Mesenchymal stem cell (in vitro differentiated cells and primary cell): Measurements from ENCODE around the gene BTBD3.

Experiments used
- DNase-seq: peaks from one replicate; pipeline ENCODE4 v3.0.0-alpha.2; 2013
- H2AFZ ChIP-seq: one replicate; pipeline ENCODE4 v1.6.1; 2013; ENCODE audit warnings: low read depth, mild to moderate bottlenecking, control low read depth, inconsistent platforms, low read length, moderate library complexity
- H2AK5ac ChIP-seq: 2 replicates; pipeline ENCODE4 v1.6.1; 2013; ENCODE audit warnings: low read length, moderate library complexity, mild to moderate bottlenecking, inconsistent platforms; ENCODE audit not compliant: severe bottlenecking
- H2BK120ac ChIP-seq: one replicate; pipeline ENCODE4 v1.6.1; 2013; ENCODE audit warnings: low read depth, mild to moderate bottlenecking, inconsistent platforms, low read length, moderate library complexity
- H2BK12ac ChIP-seq, 2 experiments: one replicate each; pipeline ENCODE4 v1.6.1; 2013; ENCODE audit warnings: inconsistent platforms in 2 of 2, low read length in 2 of 2, mild to moderate bottlenecking in 2 of 2, moderate library complexity in 2 of 2, control low read depth in 1 of 2
- H2BK15ac ChIP-seq: one replicate; pipeline ENCODE4 v1.6.1; 2013; ENCODE audit warnings: mild to moderate bottlenecking, low read depth, inconsistent platforms; ENCODE audit not compliant: poor library complexity, severe bottlenecking
- H2BK5ac ChIP-seq: 2 replicates; pipeline ENCODE4 v1.6.1; 2013; ENCODE audit warnings: low read depth, mild to moderate bottlenecking, low read length, control low read depth, inconsistent platforms; ENCODE audit not compliant: poor library complexity, severe bottlenecking
- H3K14ac ChIP-seq, 2 experiments: one replicate each; pipeline ENCODE4 v1.6.1; 2013; ENCODE audit warnings: inconsistent platforms in 2 of 2, low read length in 2 of 2, control low read depth in 1 of 2, mild to moderate bottlenecking in 1 of 2, moderate library complexity in 1 of 2
- H3K18ac ChIP-seq, 2 experiments: one replicate each; pipeline ENCODE4 v1.6.1; 2013; ENCODE audit warnings: inconsistent platforms in 2 of 2, low read length in 2 of 2, control low read depth in 1 of 2, low read depth in 1 of 2, mild to moderate bottlenecking in 1 of 2
- H3K23ac ChIP-seq, 2 experiments: one replicate each; pipeline ENCODE4 v1.6.1; 2013; ENCODE audit warnings: inconsistent platforms in 2 of 2, low read length in 2 of 2, mild to moderate bottlenecking in 2 of 2, moderate library complexity in 2 of 2, control low read depth in 1 of 2
- H3K27ac ChIP-seq: 2 replicates; pipeline ENCODE4 v1.5.1; 2013; ENCODE audit warnings: mild to moderate bottlenecking, moderate library complexity, low read length, control low read depth, inconsistent platforms; ENCODE audit not compliant: poor library complexity, severe bottlenecking
- H3K27me3 ChIP-seq, 2 experiments: 2 replicates each; pipeline versions ENCODE4 v1.6.1 to v1.7.0; 2013; ENCODE audit warnings: low read length in 2 of 2, mild to moderate bottlenecking in 2 of 2, moderate library complexity in 2 of 2, control low read depth in 1 of 2, inconsistent platforms in 1 of 2; ENCODE audit not compliant: control insufficient read depth in 1 of 2, insufficient read depth in 1 of 2
- H3K36me3 ChIP-seq, 2 experiments: 2 replicates each; pipeline versions ENCODE4 v1.6.1 to v1.7.0; 2013; ENCODE audit warnings: low read length in 2 of 2, control low read depth in 1 of 2, inconsistent platforms in 1 of 2, low read depth in 1 of 2, mild to moderate bottlenecking in 1 of 2; ENCODE audit not compliant: insufficient read depth in 2 of 2, control insufficient read depth in 1 of 2
- H3K4ac ChIP-seq, 2 experiments: one replicate each; pipeline ENCODE4 v1.6.1; 2013; ENCODE audit warnings: inconsistent platforms in 2 of 2, low read length in 2 of 2, mild to moderate bottlenecking in 2 of 2, moderate library complexity in 2 of 2, control low read depth in 1 of 2, low read depth in 1 of 2
- H3K4me1 ChIP-seq: 2 replicates; pipeline ENCODE4 v1.6.1; 2013; ENCODE audit warnings: low read depth, low read length, control low read depth; ENCODE audit not compliant: control insufficient read depth, insufficient read depth
- H3K4me2 ChIP-seq: 2 replicates; pipeline ENCODE4 v1.6.1; 2013; ENCODE audit warnings: low read length, mild to moderate bottlenecking, inconsistent platforms; ENCODE audit not compliant: poor library complexity, severe bottlenecking
- H3K4me3 ChIP-seq, 2 experiments: 2 replicates each; pipeline versions ENCODE4 v1.5.1 to v1.7.0; 2013; ENCODE audit warnings: low read length in 2 of 2, mild to moderate bottlenecking in 2 of 2, control low read depth in 1 of 2, low read depth in 1 of 2; ENCODE audit not compliant: insufficient read depth in 1 of 2
- H3K79me1 ChIP-seq: replicated peaks from 2 replicates; pipeline ENCODE4 v1.6.1; 2013; ENCODE audit warnings: mild to moderate bottlenecking, control low read depth, low read length, inconsistent platforms; ENCODE audit not compliant: poor library complexity, severe bottlenecking
- H3K9ac ChIP-seq: 2 replicates; pipeline ENCODE4 v1.7.0; 2013; ENCODE audit warnings: mild to moderate bottlenecking, low read length, moderate library complexity
- H3K9me3 ChIP-seq: 2 replicates; pipeline ENCODE4 v1.7.0; 2013; ENCODE audit warnings: mild to moderate bottlenecking, low read length; ENCODE audit not compliant: control insufficient read depth
- H4K8ac ChIP-seq: one replicate; pipeline ENCODE4 v1.6.1; 2013; ENCODE audit warnings: inconsistent platforms, mild to moderate bottlenecking, low read length, moderate library complexity
- H4K91ac ChIP-seq: one replicate; pipeline ENCODE4 v1.6.1; 2013; ENCODE audit warnings: mild to moderate bottlenecking, low read length, inconsistent platforms
- WGBS: methylation state at CpG from one replicate; pipeline ENCODE4 v1.1.7; 2013; ENCODE audit warnings: mixed read lengths; 5-methylcytosine and 5-hydroxymethylcytosine counted together

The BTBD3 gene

GRCh38 chr20:11890331-11891076 lies 27.2 kb upstream of the BTBD3 start:
- Histone ChIP-seq H2BK5ac (no peak overlapping the region), H4K8ac (no peak overlapping the region), H3K4me3 (peak overlapping the region; percentile 91 to 93), H3K9me3 (no peaks in the 10 kb centered on the region), H2AK5ac (no peak overlapping the region), H3K4me2 (peak overlapping the region; percentile 77), H3K27me3 (no peaks in the 10 kb centered on the region), H3K14ac (peak overlapping the region in 1 of 2 experiments; percentile 36), H3K4me1 (peaks cover 1% of the 10 kb centered on the region), H3K18ac (peak overlapping the region; percentile 86 to 87), H3K23ac (peak overlapping the region in 1 of 2 experiments; percentile 83), H4K91ac (peak overlapping the region; percentile 39), H3K9ac (peak overlapping the region; percentile 91), H3K27ac (no peak overlapping the region), H2BK120ac (peak overlapping the region; percentile 98), H3K79me1 (peaks cover 5% of the 10 kb centered on the region), H2AFZ (peak overlapping the region; percentile 93), H3K4ac (peak overlapping the region in 1 of 2 experiments; percentile 16), H3K36me3 (no peaks in the 10 kb centered on the region), H2BK12ac (no peak overlapping the region), H2BK15ac (peak overlapping the region; percentile 44)
- 1% methylated on average over 31 of the region's 69 CpGs for WGBS
- DNase-seq = peak; percentile 89

- Histone ChIP-seq H3K9me3 (no peaks in the 10 kb centered on the region), H2BK5ac (peak overlapping the region; percentile 31), H3K23ac (no peak overlapping the region), H2BK12ac (peak overlapping the region in 1 of 2 experiments; percentile 52), H3K27me3 (no peaks in the 10 kb centered on the region), H3K14ac (peak overlapping the region in 1 of 2 experiments; percentile 32), H3K9ac (peak overlapping the region; percentile 91), H3K4me3 (peak overlapping the region; percentile 91 to 93), H2AK5ac (no peak overlapping the region), H4K8ac (no peak overlapping the region), H3K27ac (peak overlapping the region; percentile 72), H2BK120ac (peak overlapping the region; percentile 98), H2BK15ac (peak overlapping the region; percentile 44), H3K18ac (peak overlapping the region; percentile 86 to 87), H2AFZ (peak overlapping the region; percentile 77), H4K91ac (peak overlapping the region; percentile 39), H3K4ac (peak overlapping the region in 1 of 2 experiments; percentile 41), H3K4me1 (peaks cover 1% of the 10 kb centered on the region), H3K36me3 (no peaks in the 10 kb centered on the region), H3K79me1 (peaks cover 7% of the 10 kb centered on the region), H3K4me2 (peak overlapping the region; percentile 97)
- DNase-seq = peak; percentile 70
- under 1% methylated on average over 56 of the region's 72 CpGs for WGBS
These were observed 26.5 kb upstream of the BTBD3 start for GRCh38 chr20:11891077-11891775.

- 0% methylated on average over 16 of the region's 17 CpGs for WGBS
- peaks cover 1% of the 10 kb centered on the region for H3K4me1 ChIP-seq
- H3K79me1 ChIP-seq = peaks cover 7% of the 10 kb centered on the region
These were observed 25.7 kb upstream of the BTBD3 start for GRCh38 chr20:11891776-11892545.

More at GRCh38 chr20:11891776-11892545, 25.7 kb upstream of the BTBD3 start:
- peak overlapping the region; percentile 91 for H3K9ac ChIP-seq
- no peak overlapping the region for H2BK12ac ChIP-seq
- no peak overlapping the region for H4K91ac ChIP-seq
- no peak overlapping the region for H3K4ac ChIP-seq
- H3K36me3 ChIP-seq = no peaks in the 10 kb centered on the region
- H3K4me2 ChIP-seq = peak overlapping the region; percentile 97
- no peaks in the 10 kb centered on the region for H3K27me3 ChIP-seq
- no peak overlapping the region for H3K14ac ChIP-seq
- H3K27ac ChIP-seq = peak overlapping the region; percentile 72
- H3K9me3 ChIP-seq = no peaks in the 10 kb centered on the region
- no peak overlapping the region for H2AFZ ChIP-seq
- H4K8ac ChIP-seq = no peak overlapping the region
- no peak overlapping the region for H2BK5ac ChIP-seq
- no peak overlapping the region for H2BK120ac ChIP-seq
- H2AK5ac ChIP-seq = no peak overlapping the region
- H3K4me3 ChIP-seq = peak overlapping the region in 1 of 2 experiments; percentile 91
- peak overlapping the region; percentile 78 for H2BK15ac ChIP-seq
- peak; percentile 82 for DNase-seq
- H3K18ac ChIP-seq = peak overlapping the region in 1 of 2 experiments; percentile 38
- no peak overlapping the region for H3K23ac ChIP-seq
